ENCODE results near the gene ATP4B.

DNA sequence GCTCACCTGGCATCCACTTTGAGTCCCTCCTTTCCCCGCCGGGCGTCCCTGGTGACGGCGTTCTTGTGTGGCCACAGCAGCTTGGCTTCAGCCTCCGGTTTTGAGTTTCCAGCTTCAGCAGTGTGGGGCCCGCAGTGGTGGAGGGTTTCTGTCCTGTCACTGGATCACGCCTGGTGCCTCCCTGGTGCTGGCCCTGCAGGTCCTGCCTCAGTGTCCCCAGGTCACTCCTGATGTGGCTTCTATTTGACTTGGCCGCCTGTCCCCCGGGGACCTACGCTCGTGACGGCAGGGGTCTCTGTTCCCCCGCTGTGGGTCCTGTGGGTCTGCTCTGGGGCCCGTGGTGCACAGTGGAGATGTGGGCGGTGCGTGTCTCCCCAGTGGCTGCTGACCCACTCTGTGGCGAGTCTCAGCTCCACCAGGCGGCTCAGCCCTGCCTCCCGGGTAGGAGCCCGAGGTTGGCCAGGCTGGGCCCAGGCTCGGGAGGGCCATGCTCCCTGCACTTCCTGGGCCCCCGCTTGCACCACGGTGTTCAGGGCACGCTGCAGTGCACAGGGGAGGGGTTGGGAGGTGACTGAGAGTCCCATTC, 1.9 kb downstream of the ATP4B start:
- TF ChIP-seq ZNF281 (CRISPR knock-in tag; IDR thresholded peaks at IDR 0.05) (no peak), CTCF (IDR thresholded peaks at IDR 0.05) (no peak), MLX (CRISPR knock-in tag; IDR thresholded peaks at IDR 0.05) (no peak), ATF6 (CRISPR knock-in tag; IDR thresholded peaks at IDR 0.05) (no peak), CREM (CRISPR knock-in tag; IDR thresholded peaks at IDR 0.05) (no peak), NFE2L1 (CRISPR knock-in tag; IDR thresholded peaks at IDR 0.05) (no peak), ZBTB21 (CRISPR knock-in tag; IDR thresholded peaks at IDR 0.05; ENCODE audit: borderline replicate concordance) (no peak), ESRRA (CRISPR knock-in tag; IDR thresholded peaks at IDR 0.05; ENCODE audit: borderline replicate concordance) (no peak), ZNF232 (CRISPR knock-in tag; IDR thresholded peaks at IDR 0.05) (no peak)
- TF ChIP-seq, protein P1, sequence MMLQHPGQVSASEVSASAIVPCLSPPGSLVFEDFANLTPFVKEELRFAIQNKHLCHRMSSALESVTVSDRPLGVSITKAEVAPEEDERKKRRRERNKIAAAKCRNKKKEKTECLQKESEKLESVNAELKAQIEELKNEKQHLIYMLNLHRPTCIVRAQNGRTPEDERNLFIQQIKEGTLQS (CRISPR knock-in tag; conservative IDR thresholded peaks at IDR 0.05) = no peak
- TF ChIP-seq, protein P2, sequence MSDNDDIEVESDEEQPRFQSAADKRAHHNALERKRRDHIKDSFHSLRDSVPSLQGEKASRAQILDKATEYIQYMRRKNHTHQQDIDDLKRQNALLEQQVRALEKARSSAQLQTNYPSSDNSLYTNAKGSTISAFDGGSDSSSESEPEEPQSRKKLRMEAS (CRISPR knock-in tag; IDR thresholded peaks at IDR 0.05) = no peak
- TF ChIP-seq, protein P3, sequence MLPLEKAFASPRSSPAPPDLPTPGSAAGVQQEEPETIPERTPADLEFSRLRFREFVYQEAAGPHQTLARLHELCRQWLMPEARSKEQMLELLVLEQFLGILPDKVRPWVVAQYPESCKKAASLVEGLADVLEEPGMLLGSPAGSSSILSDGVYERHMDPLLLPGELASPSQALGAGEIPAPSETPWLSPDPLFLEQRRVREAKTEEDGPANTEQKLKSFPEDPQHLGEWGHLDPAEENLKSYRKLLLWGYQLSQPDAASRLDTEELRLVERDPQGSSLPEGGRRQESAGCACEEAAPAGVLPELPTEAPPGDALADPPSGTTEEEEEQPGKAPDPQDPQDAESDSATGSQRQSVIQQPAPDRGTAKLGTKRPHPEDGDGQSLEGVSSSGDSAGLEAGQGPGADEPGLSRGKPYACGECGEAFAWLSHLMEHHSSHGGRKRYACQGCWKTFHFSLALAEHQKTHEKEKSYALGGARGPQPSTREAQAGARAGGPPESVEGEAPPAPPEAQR (CRISPR knock-in tag; IDR thresholded peaks at IDR 0.05) = no peak

All from WTC11 (cell line).